K562 (cell line): ENCODE measurements around the gene PANX1. TPM values are rescaled to one million over a fixed set of nuclear protein-coding genes. Genes with fewer than 3 reads are reported as not detected.

Source experiments
- ATAC-seq: fragments of 200-7000 bp; cut with Tn5 transposase; 3 replicates; pipeline ENCODE4 v1.9.1; 2020; ENCODE audit warnings: moderate library complexity
- BruUV-seq: library from RNA; stranded (reverse); fragments of 400-500 nt; replicated peaks from 2 replicates; lab custom pipeline; 2021; lab: Mats Ljungman, UMichigan
- CTCF ChIA-PET: fragments of 300-600 bp; formaldehyde crosslinking; extraction: SDS; loops from one replicate; lab custom pipeline; 2021; ENCODE audit warnings: low intra/inter-chr PET ratio; lab: Yijun Ruan, JAX
- POLR2A ChIA-PET: fragments of 300-600, 350-650 bp; sonication (Branson Sonifier 250); formaldehyde crosslinking; extraction: SDS; loops from one replicate; lab custom pipeline; 2021; ENCODE audit warnings: antibody characterized with exemption, inconsistent platforms; lab: Yijun Ruan, JAX
- DNase-seq, 4 experiments: peaks; one replicate each; pipeline versions ENCODE4 v3.0.0 to v3.0.0-alpha.2; 2011 to 2018; ENCODE audit warnings: low spot score in 3 of 4, mixed read lengths in 3 of 4; ENCODE audit errors: extremely low read depth in 1 of 4
- FAIRE-seq: peaks from 2 replicates; lab custom pipeline; 2011; peaks lifted over from hg19 to GRCh38; lab: Jason Lieb, UNC
- H2AFZ ChIP-seq: 2 replicates; pipeline ENCODE4 v1.6.0; 2011; ENCODE audit warnings: low read depth, low read length, control low read depth, inconsistent platforms
- H3K27ac ChIP-seq: fragments of 200-600 bp; 3 replicates; pipeline ENCODE4 v1.8.0; 2011; ENCODE audit warnings: low read depth, mild to moderate bottlenecking, control low read depth, inconsistent platforms, low read length, moderate library complexity, mixed read lengths; ENCODE audit errors: extremely low read depth
- H3K27me3 ChIP-seq, 2 experiments: fragments of 300-600 bp in 1 of 2; 2 replicates in 1 of 2; 3 replicates in 1 of 2; pipeline versions ENCODE4 v1.6.0 to v1.8.0; 2011; ENCODE audit warnings: inconsistent platforms in 2 of 2, low read length in 2 of 2, mild to moderate bottlenecking in 1 of 2, mixed read lengths in 1 of 2, moderate library complexity in 1 of 2; ENCODE audit not compliant: control insufficient read depth in 2 of 2, insufficient read depth in 2 of 2
- H3K36me3 ChIP-seq: fragments of 300-600 bp; 3 replicates; pipeline ENCODE4 v1.8.0; 2011; ENCODE audit warnings: mild to moderate bottlenecking, low read length, inconsistent platforms; ENCODE audit not compliant: control insufficient read depth, insufficient read depth
- H3K4me1 ChIP-seq, 2 experiments: fragments of 200-600 bp in 1 of 2; replicated peaks in 1 of 2; 2 replicates in 1 of 2; 3 replicates in 1 of 2; pipeline versions ENCODE4 v1.5.1 to v1.8.0; 2011; ENCODE audit warnings: inconsistent platforms in 2 of 2, low read length in 2 of 2, mild to moderate bottlenecking in 1 of 2, mixed read lengths in 1 of 2, moderate library complexity in 1 of 2; ENCODE audit not compliant: control insufficient read depth in 2 of 2, insufficient read depth in 2 of 2
- H3K4me2 ChIP-seq: 2 replicates; pipeline ENCODE4 v1.6.1; 2011; ENCODE audit warnings: low read length, control low read depth, inconsistent platforms, mixed read lengths; ENCODE audit not compliant: insufficient read depth
- H3K4me3 ChIP-seq: fragments of 200-600 bp; sonication (generic), shearing (Covaris generic); 2 replicates; pipeline ENCODE4 v1.5.1; 2016; ENCODE audit warnings: control low read depth, inconsistent platforms
- H3K79me2 ChIP-seq: fragments of 200-600 bp; 3 replicates; pipeline ENCODE4 v1.8.0; 2011; ENCODE audit warnings: low read length, inconsistent platforms; ENCODE audit not compliant: control insufficient read depth, insufficient read depth
- H3K9ac ChIP-seq, 2 experiments: 2 replicates each; pipeline versions ENCODE4 v1.6.0 to v1.6.1; 2011; ENCODE audit warnings: low read depth in 2 of 2, low read length in 2 of 2, control low read depth in 1 of 2, inconsistent platforms in 1 of 2, mild to moderate bottlenecking in 1 of 2, mixed read lengths in 1 of 2; ENCODE audit not compliant: insufficient read depth in 1 of 2
- H3K9me1 ChIP-seq: one replicate; pipeline ENCODE4 v1.6.0; 2011; ENCODE audit warnings: inconsistent platforms, mild to moderate bottlenecking, low read length, moderate library complexity; ENCODE audit not compliant: control insufficient read depth, insufficient read depth
- H3K9me3 ChIP-seq: replicated peaks from 2 replicates; pipeline ENCODE4 v1.5.1; 2011; ENCODE audit warnings: low read depth, low read length, inconsistent platforms; ENCODE audit not compliant: control insufficient read depth, insufficient read depth
- H4K20me1 ChIP-seq: replicated peaks from 2 replicates; pipeline ENCODE4 v1.6.1; 2011; ENCODE audit warnings: low read length, inconsistent platforms, mixed read lengths; ENCODE audit not compliant: control insufficient read depth, insufficient read depth
- BRD4 ChIP-seq: fragments of 200-600 bp; sonication (generic); IDR thresholded peaks from 2 replicates; pipeline ENCODE4 v1.6.1; 2017; ENCODE audit warnings: inconsistent platforms
- C11orf30 ChIP-seq: fragments of 450-650 bp; IDR thresholded peaks from 2 replicates; pipeline ENCODE4 v1.6.1; 2016; ENCODE audit warnings: low read depth, mild to moderate bottlenecking
- MAFF ChIP-seq: IDR thresholded peaks from 2 replicates; pipeline ENCODE4 v1.6.1; 2012; ENCODE audit warnings: low read length, improper control_type of control experiment
- MAFG ChIP-seq: fragments of 450-650 bp; conservative IDR thresholded peaks from 2 replicates; pipeline ENCODE4 v1.6.1; 2016; ENCODE audit warnings: missing genetic modification characterization, missing compliant biosample characterization
- MEIS2 ChIP-seq: fragments of 450-650 bp; IDR thresholded peaks from 2 replicates; pipeline ENCODE4 v1.6.1; 2014; ENCODE audit warnings: mild to moderate bottlenecking; ENCODE audit not compliant: partially characterized antibody
- NFE2 ChIP-seq: IDR thresholded peaks from 2 replicates; pipeline ENCODE4 v1.6.1; 2014; ENCODE audit warnings: antibody characterized with exemption, low read depth
- SPI1 ChIP-seq: IDR thresholded peaks from 2 replicates; pipeline ENCODE4 v1.6.1; 2011; ENCODE audit warnings: low read depth, low read length, control low read depth, borderline replicate concordance
- ZNF316 ChIP-seq: fragments of 450-650 bp; IDR thresholded peaks from 2 replicates; pipeline ENCODE4 v1.6.1; 2016
- WGBS: fragments of 100-300 bp; shearing (Covaris generic); methylation state at CpG from one replicate; pipeline ENCODE4 v1.1.6; 2016; ENCODE audit warnings: low coverage, mixed read lengths; ENCODE audit not compliant: insufficient coverage; ENCODE audit errors: missing lambda C conversion rate; 5-methylcytosine and 5-hydroxymethylcytosine counted together
- in situ Hi-C: fragments of 300-500 bp; cut with MboI; formaldehyde crosslinking; loops from 4 replicates; pipeline ENCODE4 v1.15.0; 2018; ENCODE audit warnings: inconsistent platforms, mixed read lengths
- intact Hi-C: fragments of 100-400 bp; cut with micrococcal nuclease; formaldehyde crosslinking; loops from 2 replicates; pipeline ENCODE4 v1.14.2; 2022
- polyA plus RNA-seq, 8 experiments: library from polyadenylated mRNA; depleted of rRNA in 4 of 8; stranded (reverse) in 5 of 8; unstranded in 3 of 8; fragments of >200 nt; fragmentation: Nextera tagmentation in 2 of 8; fragmentation: Illumina TruSeq in 1 of 8; extraction: Ambion mirVana in 2 of 8; extraction: Trizol in 1 of 8; gene quantifications; 2 replicates each; pipeline versions ENCODE4 v1.2.1 to v1.2.3, GENCODE V29; 2011 to 2014; ENCODE audit warnings: inconsistent platforms in 1 of 8, missing spikeins in 1 of 8
- total RNA-seq, 7 experiments: library from RNA; depleted of rRNA in 6 of 7; stranded (reverse); fragments of >200 nt in 6 of 7; fragmentation: Illumina TruSeq in 2 of 7; extraction: Trizol in 2 of 7; gene quantifications; 2 replicates each; pipeline versions ENCODE4 v1.2.1 to v1.2.3, GENCODE V29; 2011 to 2021; ENCODE audit warnings: low replicate concordance in 1 of 7

PANX1 gene
- total and polyA plus RNA-seq, 9 of the 15 experiments (the other 6 are each of a cell fraction or from before 2014, with no cell fraction given), result 1.9 to 14.8 (median 10.1) TPM

- CTCF ChIA-PET, result no interaction called here
- intact Hi-C loops (no loop called here), in situ Hi-C loops (no loop called here)
- no peaks in the 10 kb centered on the region for H3K36me3 ChIP-seq
- no peak overlapping the region for H3K27ac ChIP-seq
- H3K27me3 ChIP-seq, result no peaks in the 10 kb centered on the region
- ATAC-seq (no peak), DNase-seq (no peak), FAIRE-seq (no peak)
- WGBS, result 0% methylated on average over 3 of the region's 3 CpGs
- H3K4me1 ChIP-seq, result no peaks in the 10 kb centered on the region
- H2AFZ ChIP-seq, result no peak overlapping the region
- H3K9me3 ChIP-seq, result no peaks in the 10 kb centered on the region; the same call in 1 of the 2 replicates
- H3K9me1 ChIP-seq, result no peaks in the 10 kb centered on the region
- H3K4me3 ChIP-seq, result no peak overlapping the region
- no TSS peak for BruUV-seq
- TF ChIP-seq MAFG (peak; percentile 69), ZNF316 (peak; percentile 80), NFE2 (peak; percentile 43; the same call in 1 of the 2 replicates), SPI1 (no peak), MAFF (peak; percentile 27; the same call in 1 of the 2 replicates), MEIS2 (peak; percentile 6), BRD4 (no peak), C11orf30 (peak; percentile 71)
- H3K9ac ChIP-seq, result no peak overlapping the region
- no peak overlapping the region for H3K4me2 ChIP-seq
- no peaks in the 10 kb centered on the region for H3K79me2 ChIP-seq
- POLR2A ChIA-PET, result no interaction called here
- no peaks in the 10 kb centered on the region for H4K20me1 ChIP-seq
These were observed 95.4 kb downstream of the PANX1 start for GRCh38 chr11:94224078-94224477.

Other genes starting within 250 kb of the PANX1 start
- gene HEPHL1, start 107.5 kb upstream of the PANX1 start, total RNA-seq (2014; rRNA removed), result not detected in 2 replicates
- gene HEPHL1, start 107.5 kb upstream of the PANX1 start, total RNA-seq (2014; rRNA removed; fragmentation: Illumina TruSeq; extraction: Trizol), result not detected in 2 replicates
- 0.04 TPM in 1 of 2 replicates, not detected in the other for gene HEPHL1, start 107.5 kb upstream of the PANX1 start, total RNA-seq (2015; rRNA removed; fragmentation: Illumina TruSeq; extraction: Trizol)
- not detected in 2 replicates for gene HEPHL1, start 107.5 kb upstream of the PANX1 start, total RNA-seq (2021)
- 0.01 TPM in 1 of 2 replicates, not detected in the other for gene HEPHL1, start 107.5 kb upstream of the PANX1 start, polyA plus RNA-seq (2011; rRNA removed)
- not detected in 2 replicates for gene HEPHL1, start 107.5 kb upstream of the PANX1 start, polyA plus RNA-seq (2014; fragmentation: Illumina TruSeq; extraction: Trizol)
- not detected for gene HEPHL1, start 107.5 kb upstream of the PANX1 start, polyA plus RNA-seq (2014; fragmentation: Nextera tagmentation; extraction: Ambion mirVana)
- 0.01 TPM in 1 of 2 replicates, not detected in the other for gene HEPHL1, start 107.5 kb upstream of the PANX1 start, polyA plus RNA-seq (2014; rRNA removed)
- not detected in 2 replicates for gene IZUMO1R, start 175.7 kb downstream of the PANX1 start, total RNA-seq (2014; rRNA removed)
- gene IZUMO1R, start 175.7 kb downstream of the PANX1 start, total RNA-seq (2014; rRNA removed; fragmentation: Illumina TruSeq; extraction: Trizol), result not detected in 2 replicates
- not detected in 2 replicates for gene IZUMO1R, start 175.7 kb downstream of the PANX1 start, total RNA-seq (2015; rRNA removed; fragmentation: Illumina TruSeq; extraction: Trizol)
- gene IZUMO1R, start 175.7 kb downstream of the PANX1 start, total RNA-seq (2021), result not detected in 2 replicates
- gene IZUMO1R, start 175.7 kb downstream of the PANX1 start, polyA plus RNA-seq (2011; rRNA removed), result not detected in 2 replicates
- not detected in 2 replicates for gene IZUMO1R, start 175.7 kb downstream of the PANX1 start, polyA plus RNA-seq (2014; fragmentation: Illumina TruSeq; extraction: Trizol)
- gene IZUMO1R, start 175.7 kb downstream of the PANX1 start, polyA plus RNA-seq (2014; fragmentation: Nextera tagmentation; extraction: Ambion mirVana), result not detected
- not detected in 2 replicates for gene IZUMO1R, start 175.7 kb downstream of the PANX1 start, polyA plus RNA-seq (2014; rRNA removed)